HG03139 (cell line): ENCODE results near the gene INA.

Experiments used
- ATAC-seq: cut with Tn5 transposase; IDR thresholded peaks from one replicate; pipeline ENCODE4 v1.9.1; 2021; ENCODE audit not compliant: unreplicated experiment

INA gene

GRCh38 chr10:103273041-103273441 is 3.9 kb upstream of the INA start:
- no peak for ATAC-seq

GRCh38 chr10:103276251-103276895 is 565 bp upstream of the INA start:
- ATAC-seq, result no peak

GRCh38 chr10:103277713-103278536 is 987 bp downstream of the INA start:
- ATAC-seq, result no peak

GRCh38 chr10:103278537-103278823 is 1.5 kb downstream of the INA start:
- no peak for ATAC-seq

- no peak for ATAC-seq
These were observed 1.9 kb downstream of the INA start for GRCh38 chr10:103278862-103279298.

GRCh38 chr10:103280031-103280430 is 3.1 kb downstream of the INA start:
- no peak for ATAC-seq

GRCh38 chr10:103280506-103280905 is 3.6 kb downstream of the INA start:
- no peak for ATAC-seq

- no peak for ATAC-seq
These were observed 4.8 kb downstream of the INA start for GRCh38 chr10:103281753-103282152.

GRCh38 chr10:103282961-103283360 is 6.0 kb downstream of the INA start:
- no peak for ATAC-seq

GRCh38 chr10:103284170-103284569 is 7.2 kb downstream of the INA start:
- no peak for ATAC-seq

- no peak for ATAC-seq
These were observed 11.1 kb downstream of the INA start for GRCh38 chr10:103287992-103288391.

GRCh38 chr10:103291588-103291987 is 14.7 kb downstream of the INA start:
- no peak for ATAC-seq

GRCh38 chr10:103295374-103296015 is 18.6 kb downstream of the INA start:
- no peak for ATAC-seq

GRCh38 chr10:103307594-103307993 is 30.7 kb downstream of the INA start:
- ATAC-seq, result no peak

GRCh38 chr10:103310197-103310596 is 33.3 kb downstream of the INA start:
- no peak for ATAC-seq

- ATAC-seq, result no peak
These were observed 39.1 kb downstream of the INA start for GRCh38 chr10:103316087-103316486.

GRCh38 chr10:103327906-103328305 is 51.0 kb downstream of the INA start:
- ATAC-seq, result no peak

GRCh38 chr10:103333934-103334520 is 57.1 kb downstream of the INA start:
- ATAC-seq, result no peak

GRCh38 chr10:103334567-103334966 is 57.6 kb downstream of the INA start:
- no peak for ATAC-seq

GRCh38 chr10:103336370-103336769 is 59.4 kb downstream of the INA start:
- no peak for ATAC-seq
